ENCODE data around the gene BLTP3A.

- TF ChIP-seq CTCF (conservative IDR thresholded peaks at IDR 0.05 in 1 of 2, IDR thresholded peaks at IDR 0.05 in 1 of 2; ENCODE audit: low read depth in 1 of 2, low read length in 2 of 2) (no peak), EZH2 (IDR thresholded peaks at IDR 0.05; ENCODE audit: low read length, missing control alignments) (no peak)
Measured at GRCh38 chr6:34746104-34746846, 45.6 kb upstream of the BLTP3A start.
